Measurements from ENCODE around the gene ARG2.

Gene ARG2

GRCh38 chr14:67630186-67630585 is 10.5 kb downstream of the ARG2 start:
- Histone ChIP-seq H3K27me3 (replicated peaks; ENCODE audit: insufficient read depth, low read length) (no peaks in the 10 kb centered on the region), H3K4me2 (ENCODE audit: low read depth, low read length) (no peak overlapping the region), H3K9me3 (replicated peaks; ENCODE audit: insufficient read depth, low read length) (no peaks in the 10 kb centered on the region), H3K79me2 (ENCODE audit: low read length) (no peaks in the 10 kb centered on the region), H3K36me3 (replicated peaks; ENCODE audit: insufficient read depth, low read length) (no peaks in the 10 kb centered on the region), H3K9ac (ENCODE audit: low read length) (no peak overlapping the region), H2AFZ (ENCODE audit: low read length) (no peak overlapping the region), H4K20me1 (ENCODE audit: insufficient read depth, low read length) (no peaks in the 10 kb centered on the region), H3F3A (ENCODE audit: insufficient read depth, low read length) (no peaks in the 10 kb centered on the region), H3K9me2 (replicated peaks; ENCODE audit: insufficient read depth, low read length) (no peaks in the 10 kb centered on the region), H3K4me1 (ENCODE audit: low read length) (no peaks in the 10 kb centered on the region), H3K4me3 (ENCODE audit: low read length) (no peak overlapping the region), H3K27ac (ENCODE audit: low read length) (no peak overlapping the region)
- no peak for TF ChIP-seq EZH2phosphoT487 (IDR thresholded peaks at IDR 0.05; ENCODE audit: low read length)
- no peak for TF ChIP-seq CTCF (IDR thresholded peaks at IDR 0.05; ENCODE audit: low read length)
- TF ChIP-seq EZH2 (optimal IDR thresholded peaks at IDR 0.05; ENCODE audit: low read depth, low read length), result no peak
- DNase-seq, result no peak

GRCh38 chr14:67630938-67631337 is 11.2 kb downstream of the ARG2 start:
- Histone ChIP-seq H3K27ac (ENCODE audit: low read length) (no peak overlapping the region), H3K36me3 (replicated peaks; ENCODE audit: insufficient read depth, low read length) (no peaks in the 10 kb centered on the region), H3K27me3 (replicated peaks; ENCODE audit: insufficient read depth, low read length) (no peaks in the 10 kb centered on the region), H4K20me1 (ENCODE audit: insufficient read depth, low read length) (no peaks in the 10 kb centered on the region), H3K4me2 (ENCODE audit: low read depth, low read length) (no peak overlapping the region), H3K4me3 (ENCODE audit: low read length) (no peak overlapping the region), H3K9me3 (replicated peaks; ENCODE audit: insufficient read depth, low read length) (no peaks in the 10 kb centered on the region), H3F3A (ENCODE audit: insufficient read depth, low read length) (no peaks in the 10 kb centered on the region), H3K79me2 (ENCODE audit: low read length) (no peaks in the 10 kb centered on the region), H2AFZ (ENCODE audit: low read length) (no peak overlapping the region), H3K9ac (ENCODE audit: low read length) (no peak overlapping the region), H3K9me2 (replicated peaks; ENCODE audit: insufficient read depth, low read length) (no peaks in the 10 kb centered on the region), H3K4me1 (ENCODE audit: low read length) (no peaks in the 10 kb centered on the region)
- TF ChIP-seq EZH2 (optimal IDR thresholded peaks at IDR 0.05; ENCODE audit: low read depth, low read length) (no peak), CTCF (IDR thresholded peaks at IDR 0.05; ENCODE audit: low read length) (no peak), EZH2phosphoT487 (IDR thresholded peaks at IDR 0.05; ENCODE audit: low read length) (no peak)
- no peak for DNase-seq

GRCh38 chr14:67633451-67634147 is 13.9 kb downstream of the ARG2 start:
- H3K4me2 ChIP-seq (ENCODE audit: low read depth, low read length), result no peak overlapping the region
- no peak overlapping the region for H3K9ac ChIP-seq (ENCODE audit: low read length)
- H3K79me2 ChIP-seq (ENCODE audit: low read length), result no peaks in the 10 kb centered on the region
- TF ChIP-seq EZH2phosphoT487 (IDR thresholded peaks at IDR 0.05; ENCODE audit: low read length) (no peak), CTCF (IDR thresholded peaks at IDR 0.05; ENCODE audit: low read length) (no peak), EZH2 (optimal IDR thresholded peaks at IDR 0.05; ENCODE audit: low read depth, low read length) (no peak)
- H3K9me2 ChIP-seq (replicated peaks; ENCODE audit: insufficient read depth, low read length), result no peaks in the 10 kb centered on the region
- no peaks in the 10 kb centered on the region for H3F3A ChIP-seq (ENCODE audit: insufficient read depth, low read length)
- no peaks in the 10 kb centered on the region for H3K4me1 ChIP-seq (ENCODE audit: low read length)
- no peak for DNase-seq
- H3K27ac ChIP-seq (ENCODE audit: low read length), result no peak overlapping the region
- no peak overlapping the region for H2AFZ ChIP-seq (ENCODE audit: low read length)
- no peaks in the 10 kb centered on the region for H3K27me3 ChIP-seq (replicated peaks; ENCODE audit: insufficient read depth, low read length)
- no peaks in the 10 kb centered on the region for H3K36me3 ChIP-seq (replicated peaks; ENCODE audit: insufficient read depth, low read length)
- H3K4me3 ChIP-seq (ENCODE audit: low read length), result no peak overlapping the region
- no peaks in the 10 kb centered on the region for H4K20me1 ChIP-seq (ENCODE audit: insufficient read depth, low read length)
- H3K9me3 ChIP-seq (replicated peaks; ENCODE audit: insufficient read depth, low read length), result no peaks in the 10 kb centered on the region
